Activated CD8-positive, alpha-beta memory T cell treated with anti-CD3 and anti-CD28 coated beads for 36 hours (primary cell): Measurements from ENCODE around the gene SLC6A2. TPM values are rescaled to one million over a fixed set of nuclear protein-coding genes. Genes with fewer than 3 reads are reported as not detected.

ENCODE experiments used
- CTCF ChIA-PET: fragments of 350-600 bp; sonication (Branson Sonifier 250); formaldehyde crosslinking; loops from one replicate; lab custom pipeline; 2021; ENCODE audit warnings: antibody characterized with exemption; lab: Charles Lee
- POLR2A ChIA-PET: fragments of 350-600 bp; sonication (Branson Sonifier 250); formaldehyde crosslinking; loops from one replicate; lab custom pipeline; 2021; ENCODE audit warnings: antibody characterized with exemption; lab: Charles Lee
- total RNA-seq, 2 experiments: library from RNA; stranded (reverse); gene quantifications; one replicate each; pipeline ENCODE4 v1.2.3, GENCODE V29; 2021

SLC6A2 gene
- total RNA-seq, 2 experiments from 2014 or later: not detected

DNA sequence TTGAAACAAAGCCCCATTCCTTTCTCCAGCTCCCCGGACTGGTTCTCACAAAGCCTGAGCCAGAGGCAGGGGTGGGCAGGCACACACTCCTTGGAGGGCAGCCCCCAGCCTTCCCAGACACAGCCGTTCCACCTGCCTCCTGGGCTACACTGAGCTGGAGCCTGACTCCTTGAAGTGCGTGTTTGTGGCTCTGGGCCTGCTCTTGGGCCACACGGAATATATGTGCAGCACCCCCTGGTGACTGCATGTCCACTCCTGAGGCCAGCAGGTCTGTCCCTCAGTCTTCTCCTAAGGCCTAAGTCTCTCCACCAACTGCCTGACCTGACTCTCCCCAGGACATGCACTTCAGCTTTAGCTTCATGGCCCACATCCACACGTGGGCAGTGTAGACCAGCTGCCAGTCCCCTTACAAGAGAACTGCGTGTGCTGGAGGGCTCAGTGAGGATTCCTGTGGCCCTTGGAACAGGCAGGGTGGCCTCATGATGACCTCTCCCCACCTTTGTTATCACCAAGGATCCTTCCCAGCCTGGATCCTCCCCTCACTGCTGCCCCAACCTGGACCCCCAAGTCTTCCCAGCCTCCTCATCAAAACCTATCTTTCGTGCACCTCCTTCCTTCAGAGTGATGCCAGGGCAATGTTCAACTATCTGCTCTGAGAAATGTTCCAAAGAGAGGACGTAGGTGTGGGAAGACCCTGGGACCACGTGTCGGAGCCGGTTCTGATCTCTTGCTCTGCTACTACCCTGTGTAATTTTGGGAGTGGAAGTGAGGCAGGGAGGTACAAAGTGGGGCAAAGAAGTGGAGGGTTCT lies 12.4 kb upstream of the SLC6A2 start:
- ChIA-PET POLR2A (no interaction called here), CTCF (no interaction called here)

DNA sequence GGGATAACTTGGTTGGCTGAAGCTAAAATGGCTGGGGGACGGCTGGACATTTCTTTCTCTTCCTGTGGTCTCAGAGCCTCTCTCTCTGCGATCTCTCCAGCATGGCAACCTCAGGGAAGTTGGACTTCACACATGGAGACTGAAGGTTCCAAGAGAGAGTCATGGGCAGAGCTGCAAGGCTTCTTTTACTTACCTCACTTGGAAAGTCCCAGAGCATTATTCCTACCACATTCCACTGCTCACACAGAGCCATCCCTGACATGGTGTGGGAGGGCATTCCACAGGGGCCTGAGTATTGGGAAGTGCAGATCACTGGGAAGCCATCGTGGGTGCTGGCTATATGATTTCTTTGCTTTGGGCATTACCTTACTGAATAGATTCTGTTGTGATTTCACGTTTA lies 9.8 kb upstream of the SLC6A2 start:
- ChIA-PET POLR2A (no interaction called here), CTCF (no interaction called here)

DNA sequence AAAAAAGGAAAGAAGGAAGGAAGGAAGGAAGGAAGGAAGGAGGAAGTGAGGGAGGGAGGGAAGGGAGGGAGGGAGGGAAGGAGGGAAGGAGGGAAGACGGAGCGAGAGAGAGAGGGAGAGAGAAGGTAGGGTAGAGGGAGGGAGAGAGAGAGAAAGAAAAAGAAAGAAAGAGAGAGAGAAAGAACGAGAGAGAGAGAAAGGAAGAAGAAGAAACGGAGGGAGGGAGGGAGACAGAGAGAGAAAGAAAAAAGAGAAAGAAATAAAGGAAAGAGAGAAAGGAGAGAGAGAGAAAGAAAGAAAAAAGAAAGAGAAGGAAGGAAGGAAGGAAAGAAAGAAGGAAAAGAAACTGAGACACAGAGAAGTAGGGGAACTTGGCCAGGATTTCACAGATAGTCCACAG lies 8.4 kb upstream of the SLC6A2 start:
- ChIA-PET CTCF (no interaction called here), POLR2A (no interaction called here)

DNA sequence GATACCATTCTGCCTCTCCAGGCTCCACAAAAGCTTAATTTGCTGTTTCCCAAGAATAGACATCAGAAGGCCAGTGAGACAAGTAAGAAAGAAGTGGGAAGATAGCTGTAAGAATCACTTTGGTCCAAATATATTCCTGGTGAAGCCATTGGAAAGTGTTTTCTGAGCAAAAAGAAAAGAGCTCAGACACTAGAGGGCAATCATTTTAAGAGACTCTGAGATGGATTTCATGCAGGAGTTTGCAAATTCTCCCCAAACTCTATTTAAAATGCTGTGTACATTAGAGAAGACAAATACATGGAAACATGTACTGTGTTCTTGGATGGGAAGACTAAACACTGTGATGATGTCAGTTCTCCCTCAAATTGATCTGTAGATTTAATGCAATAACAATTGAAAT lies 8.0 kb upstream of the SLC6A2 start:
- POLR2A ChIA-PET: no interaction called here
- CTCF ChIA-PET: no interaction called here

DNA sequence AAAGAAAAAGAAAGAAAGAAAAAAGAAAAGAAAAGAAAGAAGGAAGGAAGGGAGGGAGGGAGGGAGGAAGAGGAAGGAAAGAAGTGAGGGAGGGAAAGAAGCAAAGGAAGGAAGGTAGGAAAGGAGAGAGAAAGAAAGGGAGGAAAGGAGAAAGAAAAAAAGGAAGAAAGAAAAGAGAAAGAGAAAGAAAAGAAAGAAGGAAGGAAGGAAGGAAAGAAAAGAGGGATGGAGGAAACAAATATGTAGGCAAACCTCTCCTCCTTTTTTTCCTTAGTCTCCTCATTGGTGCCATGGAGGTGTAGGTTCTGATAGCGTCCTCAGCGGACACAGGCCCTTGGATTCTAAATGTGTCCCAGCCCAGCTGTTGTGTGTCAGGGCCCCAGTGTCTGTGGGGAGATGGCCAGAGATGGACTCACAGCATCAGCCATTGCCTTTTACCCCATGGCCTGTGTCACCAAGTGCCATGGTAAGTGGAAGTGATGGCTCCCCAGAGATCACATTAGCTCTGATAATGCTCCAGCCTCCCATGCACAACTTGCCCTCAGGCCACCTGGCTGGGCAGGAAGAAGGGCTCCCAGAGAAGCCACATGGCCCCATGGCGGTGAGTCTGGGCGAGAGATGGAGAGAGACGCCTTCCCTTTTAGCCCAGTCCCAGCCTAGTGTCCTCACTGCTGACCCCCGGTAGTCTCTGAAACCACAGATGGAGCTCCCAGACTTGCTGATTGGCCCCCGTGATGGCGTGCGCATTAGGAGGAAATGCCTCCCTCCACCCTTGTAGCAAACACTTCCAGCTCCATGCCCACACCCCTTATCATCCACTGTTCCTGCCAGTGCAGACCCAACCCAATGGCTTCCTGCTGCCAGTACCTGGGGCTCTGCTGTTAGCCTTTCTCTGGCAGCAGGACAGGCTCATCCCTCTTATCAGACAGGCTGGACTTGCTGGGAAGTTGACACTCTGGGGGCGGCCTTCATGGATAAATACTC lies 3.7 kb upstream of the SLC6A2 start:
- CTCF ChIA-PET: no interaction called here
- POLR2A ChIA-PET: no interaction called here

DNA sequence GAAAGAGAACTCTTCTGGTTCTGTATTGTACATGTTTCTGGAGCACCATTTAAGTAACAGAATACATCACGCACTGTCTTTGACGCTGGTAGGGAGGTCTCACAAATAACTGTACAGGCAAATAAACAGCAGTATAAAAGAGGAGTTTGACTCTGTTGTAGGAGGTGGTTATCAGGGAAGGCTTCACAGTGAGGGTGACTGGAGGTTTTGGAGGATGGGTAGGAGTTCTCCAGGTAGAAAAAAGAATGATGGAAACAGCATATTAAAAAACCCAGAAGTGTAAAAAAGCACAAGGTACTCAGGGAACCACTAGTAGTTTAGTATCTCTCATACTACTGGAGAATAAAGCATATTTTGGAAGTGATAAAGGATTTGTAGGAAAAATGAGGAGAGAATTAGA lies 2.7 kb upstream of the SLC6A2 start:
- POLR2A ChIA-PET: no interaction called here
- CTCF ChIA-PET: no interaction called here

DNA sequence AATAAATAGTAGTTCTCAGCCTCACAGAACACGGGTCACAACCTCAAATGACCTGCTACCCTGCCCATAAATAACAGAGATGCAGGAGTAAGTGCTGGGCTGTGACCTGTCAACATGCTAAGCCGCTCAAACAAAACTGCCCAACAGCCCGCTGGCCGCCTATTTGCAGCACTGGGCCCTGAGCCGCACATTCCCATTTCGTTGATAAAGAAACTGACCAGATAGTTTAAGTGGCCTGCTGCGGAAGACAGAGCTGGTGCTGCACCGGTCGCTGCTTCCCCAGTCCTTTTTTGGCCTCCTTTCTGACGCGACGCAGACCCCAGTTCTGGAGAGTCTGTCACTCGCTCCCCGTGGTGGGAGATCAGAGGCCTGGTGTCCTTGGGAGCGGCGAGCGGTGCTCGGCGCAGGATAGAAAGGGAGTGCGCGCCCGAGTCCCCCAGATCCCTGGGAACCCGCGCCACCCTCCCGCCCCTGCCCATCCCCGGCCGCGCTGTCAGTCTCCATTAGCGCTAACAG lies 349 bp upstream of the SLC6A2 start:
- ChIA-PET POLR2A (no interaction called here), CTCF (no interaction called here)

DNA sequence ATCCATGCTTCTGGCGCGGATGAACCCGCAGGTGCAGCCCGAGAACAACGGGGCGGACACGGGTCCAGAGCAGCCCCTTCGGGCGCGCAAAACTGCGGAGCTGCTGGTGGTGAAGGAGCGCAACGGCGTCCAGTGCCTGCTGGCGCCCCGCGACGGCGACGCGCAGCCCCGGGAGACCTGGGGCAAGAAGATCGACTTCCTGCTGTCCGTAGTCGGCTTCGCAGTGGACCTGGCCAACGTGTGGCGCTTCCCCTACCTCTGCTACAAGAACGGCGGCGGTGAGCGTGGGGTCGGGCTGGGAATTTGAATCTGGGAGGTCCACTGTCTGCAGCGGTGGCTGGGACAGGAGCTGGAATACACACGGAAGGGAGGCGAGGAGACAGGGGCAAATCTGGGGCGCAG lies 904 bp downstream of the SLC6A2 start:
- ChIA-PET CTCF (no interaction called here), POLR2A (no interaction called here)

DNA sequence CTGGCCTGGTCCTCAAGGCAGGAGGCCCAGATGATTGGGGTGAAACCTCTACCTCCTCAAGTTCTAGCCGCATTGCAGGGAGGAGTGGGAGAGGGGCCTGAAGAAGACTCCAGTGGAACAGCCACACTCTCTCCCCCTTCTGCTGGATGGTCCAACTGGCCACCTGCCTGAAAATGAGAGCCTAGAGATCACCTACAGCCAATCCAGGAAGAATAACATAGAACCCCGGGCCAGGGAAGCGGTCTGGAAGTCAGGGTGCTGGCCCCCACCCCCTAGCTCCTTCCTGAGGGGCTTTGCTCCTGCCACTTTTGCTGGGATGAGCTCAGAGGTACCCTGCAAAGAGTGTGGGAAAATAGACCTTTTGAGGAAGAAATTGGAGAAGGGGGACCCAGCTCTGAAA lies 1.8 kb downstream of the SLC6A2 start:
- ChIA-PET CTCF (no interaction called here), POLR2A (no interaction called here)

DNA sequence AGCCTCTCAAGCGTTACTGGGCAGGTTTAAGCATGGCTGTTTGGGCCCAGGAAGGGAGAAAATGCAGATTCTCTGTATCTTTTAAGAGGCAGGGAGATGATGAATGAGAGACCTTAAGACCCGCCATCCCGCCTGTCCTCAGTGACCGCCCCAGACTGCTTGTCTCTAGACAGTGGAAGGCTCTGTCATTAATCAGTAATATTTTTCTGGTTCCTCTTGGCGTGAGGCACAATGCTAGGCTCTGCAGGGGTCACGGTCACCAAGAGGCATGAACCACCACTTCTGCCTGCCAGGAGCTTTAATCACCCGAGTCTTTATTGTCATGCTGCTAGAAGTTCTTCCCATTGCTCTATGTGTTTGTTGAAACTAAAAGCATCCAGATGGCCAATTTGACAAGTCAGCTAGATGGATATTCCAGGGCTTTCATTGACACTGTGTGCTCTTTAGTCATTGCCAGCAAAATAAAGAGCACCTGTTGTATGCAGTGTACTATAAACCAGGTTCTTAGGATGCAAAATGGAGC lies 3.2 kb downstream of the SLC6A2 start:
- CTCF ChIA-PET: no interaction called here
- POLR2A ChIA-PET: no interaction called here

DNA sequence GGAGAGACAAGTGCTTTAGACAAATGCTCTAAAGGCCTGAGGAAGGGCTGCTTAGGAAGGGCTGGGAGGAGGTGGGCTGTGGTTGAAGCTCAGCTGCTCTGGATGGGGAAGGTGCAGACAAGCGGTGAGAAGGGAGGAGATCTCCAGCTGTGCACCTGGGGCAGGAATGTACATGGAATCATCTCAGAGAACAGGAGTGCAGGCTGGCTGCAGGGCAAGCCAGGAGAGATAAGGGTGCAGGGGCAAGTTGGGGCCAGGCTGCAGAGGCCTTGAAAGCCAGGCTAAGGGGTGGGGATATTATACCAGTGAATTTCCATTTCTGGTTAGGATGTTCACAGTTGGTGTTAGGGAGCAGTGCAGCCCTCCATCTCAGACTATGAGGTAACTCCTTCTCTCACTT lies 4.2 kb downstream of the SLC6A2 start:
- ChIA-PET POLR2A (no interaction called here), CTCF (no interaction called here)

DNA sequence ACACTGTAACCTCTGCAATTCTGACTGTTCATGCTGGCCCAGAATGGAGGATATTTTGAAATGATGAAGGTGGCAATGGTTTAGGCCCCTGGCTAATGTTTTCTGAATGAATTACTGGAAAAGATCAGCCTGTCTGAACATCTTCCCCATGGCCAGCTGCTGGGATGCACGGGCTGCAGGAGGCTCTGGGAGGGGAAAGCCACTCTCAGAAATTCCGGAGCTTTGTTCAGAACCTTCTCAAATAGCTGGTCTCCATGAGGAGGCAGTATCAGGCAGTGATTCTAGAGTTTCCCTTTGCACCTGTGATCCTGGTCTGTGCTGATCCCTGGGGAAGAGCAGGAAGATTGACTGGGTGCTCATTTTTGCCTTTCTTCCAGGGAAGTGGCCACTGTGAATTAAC lies 5.0 kb downstream of the SLC6A2 start:
- POLR2A ChIA-PET: no interaction called here
- CTCF ChIA-PET: no interaction called here

DNA sequence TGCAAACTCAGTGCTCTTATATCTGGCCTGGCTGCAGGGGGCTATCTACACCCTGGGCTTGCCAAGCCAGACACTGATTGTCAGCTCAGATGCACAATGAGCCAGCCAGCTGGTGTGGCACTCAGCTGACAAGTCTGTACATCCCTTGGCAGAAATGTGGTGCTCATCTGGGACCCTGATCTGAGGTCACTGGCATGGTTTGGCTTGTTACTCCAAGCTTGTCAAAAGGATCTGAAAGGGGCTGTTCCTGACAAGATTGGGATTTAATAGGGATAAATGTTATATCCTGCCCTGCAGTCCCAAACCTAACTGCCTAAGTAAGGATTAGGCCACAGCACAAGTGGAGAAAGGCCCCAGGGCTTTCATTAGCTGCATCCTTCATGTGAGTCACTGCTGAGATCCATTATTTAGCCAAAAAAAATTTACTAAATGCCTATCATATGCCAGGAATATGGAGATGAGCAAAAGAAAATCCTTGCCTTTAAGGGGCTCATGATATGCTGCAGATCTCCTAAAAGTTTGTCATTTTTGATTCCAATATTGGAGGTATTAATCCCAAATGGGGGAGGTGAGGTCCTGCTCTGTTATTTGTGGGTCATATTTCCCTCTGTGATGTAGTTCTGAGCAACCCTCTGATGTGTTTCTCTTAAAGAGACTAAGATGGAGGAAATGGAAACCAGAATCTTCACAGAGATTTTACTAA lies 6.3 kb downstream of the SLC6A2 start:
- CTCF ChIA-PET: no interaction called here
- POLR2A ChIA-PET: no interaction called here

DNA sequence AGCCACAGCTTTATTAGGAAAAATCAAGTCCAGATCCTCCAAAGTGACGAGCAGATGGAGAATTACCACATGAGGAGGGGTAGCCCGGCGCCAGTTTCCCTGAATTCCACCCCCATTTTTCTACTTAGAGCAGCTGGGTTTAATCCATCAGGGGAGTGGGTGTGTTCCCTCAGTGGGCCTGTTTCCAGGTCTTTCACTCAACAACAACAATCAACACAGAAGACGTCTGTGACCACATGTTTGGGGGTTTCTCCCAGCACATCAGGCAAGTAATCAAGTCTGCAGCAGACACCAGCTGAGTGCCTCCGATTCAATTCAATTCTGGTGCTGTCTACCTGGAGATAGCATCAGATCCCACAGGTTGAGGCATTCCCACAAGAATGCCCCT lies 6.8 kb downstream of the SLC6A2 start:
- CTCF ChIA-PET: no interaction called here
- POLR2A ChIA-PET: no interaction called here

DNA sequence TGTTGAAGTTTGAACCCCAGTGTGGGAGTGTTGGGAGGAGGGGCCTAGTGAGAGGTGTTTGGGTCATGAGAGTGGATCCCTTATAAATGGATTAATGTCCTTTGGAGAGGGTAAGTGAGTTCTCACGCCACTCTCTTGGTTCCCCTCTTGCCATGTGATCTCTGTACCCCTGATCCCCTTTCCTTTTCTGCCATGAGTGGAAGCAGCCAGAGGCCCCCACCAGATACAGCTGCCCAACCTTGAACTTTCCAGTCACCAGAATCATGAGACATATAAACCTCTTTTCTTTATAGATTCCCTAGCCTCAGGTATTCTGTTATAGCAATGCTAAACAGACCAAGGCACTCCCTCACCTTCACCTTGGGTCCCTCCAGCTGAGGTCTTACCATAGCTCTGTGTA lies 7.4 kb downstream of the SLC6A2 start:
- ChIA-PET CTCF (no interaction called here), POLR2A (no interaction called here)

DNA sequence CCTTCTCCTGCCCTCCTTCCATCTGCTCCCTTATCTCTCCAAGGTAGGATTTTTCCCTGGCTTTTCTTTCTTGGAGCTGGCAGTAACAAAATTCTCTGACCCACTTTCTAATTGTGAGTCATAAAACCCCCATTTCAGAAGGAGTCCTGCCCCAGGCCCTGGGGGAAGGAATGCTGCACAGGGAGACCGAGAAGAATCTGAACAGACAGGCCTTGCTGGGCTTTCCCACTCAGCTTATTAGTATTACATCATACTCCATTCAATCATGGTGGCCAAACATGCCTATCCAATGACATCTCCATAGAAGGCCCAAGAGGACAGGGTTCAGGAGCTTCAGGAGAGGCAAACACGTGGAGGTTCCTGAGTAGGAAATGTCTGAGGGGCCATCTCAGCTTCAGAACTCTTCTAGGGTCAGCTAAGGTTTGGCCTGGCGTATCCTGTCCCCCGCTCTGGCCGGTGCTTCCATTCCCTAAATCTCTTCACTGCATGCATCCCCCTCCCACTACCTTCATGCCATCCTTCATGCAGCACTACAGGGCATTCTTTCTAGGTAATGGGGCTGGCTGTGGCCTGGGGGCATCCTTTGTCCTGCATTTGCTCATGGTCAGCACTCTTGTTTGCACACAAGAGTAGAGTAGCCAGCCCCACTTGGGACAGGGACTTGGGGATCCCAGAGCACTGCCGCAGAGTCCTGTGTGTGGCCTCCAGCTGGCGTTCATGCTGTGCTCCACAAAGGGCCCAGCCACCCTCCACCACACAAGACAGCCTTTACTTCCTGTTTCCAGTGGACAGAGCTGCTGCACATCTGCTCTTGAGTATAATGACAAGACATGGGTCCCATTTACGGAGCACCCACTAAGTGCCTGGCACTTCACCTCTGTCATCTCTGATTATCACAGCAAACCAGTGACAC lies 8.2 kb downstream of the SLC6A2 start:
- ChIA-PET POLR2A (no interaction called here), CTCF (no interaction called here)

DNA sequence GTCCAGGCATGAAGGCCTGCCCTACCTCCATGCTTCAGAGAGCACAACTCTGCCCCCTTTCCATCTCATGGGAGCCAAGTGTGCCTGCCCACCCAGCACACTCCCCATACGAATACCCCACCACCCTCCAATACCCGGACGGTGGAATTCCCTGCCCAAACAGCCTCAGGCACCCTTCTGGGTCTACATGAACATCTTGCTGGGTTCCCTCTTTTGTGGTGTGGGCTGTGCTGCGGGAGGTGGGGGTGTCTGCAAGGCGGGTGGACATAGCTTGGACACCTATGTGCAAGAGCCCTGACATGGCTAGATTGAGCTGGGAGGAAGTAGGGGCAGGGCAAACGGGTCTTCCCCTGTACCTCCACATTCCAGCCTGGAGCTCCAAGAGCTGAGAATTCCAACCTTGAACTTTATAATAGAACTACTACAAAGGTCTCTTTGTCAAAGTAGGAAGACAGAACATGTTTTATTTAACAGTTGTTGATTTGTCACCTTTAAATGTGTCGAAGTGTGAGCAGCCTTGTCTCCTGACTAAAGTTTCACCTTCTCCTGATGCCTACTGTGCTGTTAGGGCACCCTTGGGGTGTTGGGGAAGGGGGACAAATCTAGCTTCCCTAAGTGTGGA lies 9.1 kb downstream of the SLC6A2 start:
- POLR2A ChIA-PET: no interaction called here
- CTCF ChIA-PET: no interaction called here

DNA sequence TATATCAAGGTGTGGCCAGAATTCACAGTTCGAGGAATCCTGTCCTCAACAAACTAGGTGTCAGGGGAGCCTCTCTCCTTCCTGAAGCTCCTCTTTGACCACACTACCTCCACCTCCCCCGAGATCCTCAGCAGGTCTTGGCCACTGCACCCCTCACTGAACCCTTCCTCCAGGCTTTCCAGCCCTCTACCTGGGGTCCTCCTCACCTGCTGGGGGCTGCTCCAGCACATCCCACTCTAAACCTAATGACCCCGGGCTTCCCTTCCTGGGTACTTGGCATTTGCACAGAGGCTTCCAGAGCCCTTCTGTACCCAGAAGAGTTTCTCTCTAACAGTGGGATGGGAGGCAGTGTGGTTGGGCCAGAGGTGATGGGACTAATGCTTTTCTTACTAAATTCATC lies 9.7 kb downstream of the SLC6A2 start:
- ChIA-PET CTCF (no interaction called here), POLR2A (no interaction called here)
